Measurements from ENCODE around the gene DUSP22. TPM values are rescaled to one million over a fixed set of nuclear protein-coding genes. Genes with fewer than 3 reads are reported as not detected.

DUSP22 gene
- total and polyA plus RNA-seq, 2 of the 8 experiments (the other 6 are each of a cell fraction or from before 2014, with no cell fraction given) = 15.5 to 32.4 TPM

DNA sequence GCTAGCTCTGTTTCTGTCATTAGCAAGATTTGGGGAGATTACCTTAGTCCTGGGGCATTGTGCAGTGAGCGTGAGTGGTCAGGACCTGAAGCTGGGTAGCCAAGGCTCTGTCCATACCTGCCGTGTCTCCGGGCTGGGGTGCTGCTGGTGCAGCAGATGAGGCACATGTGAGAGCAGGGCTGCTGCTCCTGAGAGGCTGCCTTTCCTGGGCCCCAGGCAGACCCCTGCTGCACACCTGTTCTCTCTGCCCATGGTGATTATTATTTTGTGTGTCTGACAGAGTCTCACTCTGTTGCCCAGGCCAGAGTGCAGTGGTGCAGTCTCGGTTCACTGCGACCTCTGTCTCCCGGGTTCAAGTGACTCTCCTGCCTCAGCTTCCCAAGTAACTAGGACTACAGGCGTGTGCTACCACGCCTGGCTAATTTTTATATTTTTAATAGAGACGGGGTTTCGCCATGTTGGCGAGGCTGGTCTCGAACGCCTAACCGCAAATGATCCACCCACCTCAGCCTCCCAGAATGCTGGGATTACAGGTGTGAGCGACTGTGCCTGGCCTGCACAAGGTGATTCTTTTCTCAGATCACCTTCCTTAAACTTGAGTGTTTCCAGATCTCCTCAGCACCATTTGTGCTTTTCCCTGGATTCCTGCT lies 62.5 kb downstream of the DUSP22 start:
- Histone ChIP-seq H3K27me3 (replicated peaks in 1 of 4; ENCODE audit: control insufficient read depth in 3 of 4, extremely low read depth in 1 of 4, insufficient read depth in 3 of 4, low read length in 3 of 4) (no peaks in the 10 kb centered on the region; a peak in 1 of 7 replicates), H2BK20ac (ENCODE audit: low read length) (no peak overlapping the region), H3K23me2 (ENCODE audit: low read depth, low read length) (no peaks in the 10 kb centered on the region), H3K79me2 (ENCODE audit: control insufficient read depth in 1 of 2, insufficient read depth in 2 of 2, low read length in 2 of 2) (no peaks in the 10 kb centered on the region), H4K20me1 (replicated peaks in 1 of 2; ENCODE audit: control insufficient read depth in 1 of 2, insufficient read depth in 2 of 2, low read length in 2 of 2) (no peaks in the 10 kb centered on the region), H3K14ac (ENCODE audit: insufficient read length) (no peak overlapping the region), H3K56ac (replicated peaks; ENCODE audit: insufficient read length, low read depth, low read length) (no peak overlapping the region), H3K18ac (ENCODE audit: extremely low read depth, low read length) (no peak overlapping the region), H2BK5ac (ENCODE audit: low read depth, low read length) (no peak overlapping the region), H3K9ac (replicated peaks in 1 of 4; ENCODE audit: extremely low read depth in 1 of 4, low read depth in 3 of 4, low read length in 3 of 4) (no peak overlapping the region), H2AK5ac (ENCODE audit: low read depth, low read length) (no peak overlapping the region), H3K4me2 (ENCODE audit: insufficient read depth in 1 of 2, low read depth in 2 of 2, low read length in 2 of 2) (no peak overlapping the region), H3K23ac (ENCODE audit: insufficient read length) (no peak overlapping the region), H2AFZ (ENCODE audit: low read length) (no peak overlapping the region), H4K8ac (ENCODE audit: extremely low read depth, insufficient read depth, low read length) (no peak overlapping the region), H3K79me1 (ENCODE audit: low read depth, low read length) (no peaks in the 10 kb centered on the region), H3K4me3 (ENCODE audit: extremely low read depth in 1 of 4, insufficient read depth in 2 of 4, low read depth in 3 of 4, low read length in 4 of 4) (no peak overlapping the region), H4K5ac (ENCODE audit: insufficient read length, low read depth, low read length) (no peak overlapping the region), H3K4me1 (replicated peaks in 1 of 4; ENCODE audit: control insufficient read depth in 3 of 4, insufficient read depth in 4 of 4, low read length in 3 of 4) (no peaks in the 10 kb centered on the region; a peak in 2 of 7 replicates), H3K36me3 (ENCODE audit: control insufficient read depth in 2 of 4, insufficient read depth in 4 of 4, low read length in 3 of 4) (no peaks in the 10 kb centered on the region; a peak in 1 of 8 replicates), H4K91ac (replicated peaks; ENCODE audit: insufficient read length, low read length) (no peak overlapping the region), H3K4ac (replicated peaks; ENCODE audit: insufficient read length, low read depth, low read length) (no peak overlapping the region), H3K9me3 (ENCODE audit: insufficient read depth in 2 of 2, low read depth in 1 of 2, low read length in 1 of 2) (peaks cover 57 to 86% of the 10 kb centered on the region in 2 experiments), H2BK120ac (replicated peaks; ENCODE audit: low read depth, low read length) (no peak overlapping the region), H2BK12ac (ENCODE audit: low read depth, low read length) (no peak overlapping the region), H3K27ac (ENCODE audit: low read depth, low read length) (no peak overlapping the region), H2BK15ac (ENCODE audit: low read length) (no peak overlapping the region)
- FAIRE-seq (no peak), DNase-seq (ENCODE audit: low read depth in 1 of 2, low spot score in 2 of 2) (no peak)
- no peak for TF ChIP-seq SIX5 (IDR thresholded peaks at IDR 0.05; ENCODE audit: low read depth, low read length)
- no peak for TF ChIP-seq EP300 (IDR thresholded peaks at IDR 0.05; ENCODE audit: borderline replicate concordance in 1 of 2, low read depth in 2 of 2, low read length in 2 of 2)
- TF ChIP-seq FOSL1 (IDR thresholded peaks at IDR 0.05; ENCODE audit: insufficient read depth, low read depth, low read length) = no peak
- no peak for TF ChIP-seq JUN (IDR thresholded peaks at IDR 0.05; ENCODE audit: low read depth, low read length)
- TF ChIP-seq, protein P1, sequence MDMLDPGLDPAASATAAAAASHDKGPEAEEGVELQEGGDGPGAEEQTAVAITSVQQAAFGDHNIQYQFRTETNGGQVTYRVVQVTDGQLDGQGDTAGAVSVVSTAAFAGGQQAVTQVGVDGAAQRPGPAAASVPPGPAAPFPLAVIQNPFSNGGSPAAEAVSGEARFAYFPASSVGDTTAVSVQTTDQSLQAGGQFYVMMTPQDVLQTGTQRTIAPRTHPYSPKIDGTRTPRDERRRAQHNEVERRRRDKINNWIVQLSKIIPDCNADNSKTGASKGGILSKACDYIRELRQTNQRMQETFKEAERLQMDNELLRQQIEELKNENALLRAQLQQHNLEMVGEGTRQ (IDR thresholded peaks at IDR 0.05; ENCODE audit: low read length) = no peak
- no peak for TF ChIP-seq HDAC6 (IDR thresholded peaks at IDR 0.05; ENCODE audit: low read depth, low read length)
- 87% methylated on average over 15 of the region's 15 CpGs; no CpG with 5 or more reads in 1 of the 2 experiments for WGBS, 2 experiments (ENCODE audit: extremely low coverage in 1 of 2, insufficient coverage in 1 of 2, insufficient read length in 1 of 2, insufficient replicate concordance in 2 of 2, low coverage in 1 of 2, low lambda C conversion rate in 2 of 2, missing lambda C conversion rate in 1 of 2)
- ChIA-PET POLR2A (ENCODE audit: partially characterized antibody) (no interaction called here), CTCF (ENCODE audit: partially characterized antibody) (interaction anchor here (0.6 to 3.2 kb wide), 6 partner anchors 21 to 166 kb away, joined by 3 to 8 read pairs (median 4); partner anchors contain the start of gene IRF4)
